NK-92 (cell line): Measurements from ENCODE around the gene ADIG.

Experiments used
- DNase-seq: peaks from one replicate; lab custom pipeline; 2025; ENCODE audit not compliant: unreplicated experiment; lab: John Stamatoyannopoulos, UW

Gene ADIG

GRCh38 chr20:38601216-38602184, 20.5 kb downstream of the ADIG start, which contains the start of gene ARHGAP40:
Gene ARHGAP40, plus strand, starts transcription at chr20:38601809.
- no peak for DNase-seq

GRCh38 chr20:38602185-38602581, 21.2 kb downstream of the ADIG start:
- no peak for DNase-seq

GRCh38 chr20:38603286-38603685, 22.3 kb downstream of the ADIG start:
- no peak for DNase-seq

GRCh38 chr20:38604873-38605303, 23.9 kb downstream of the ADIG start:
- DNase-seq = no peak

GRCh38 chr20:38607351-38607750, 26.4 kb downstream of the ADIG start:
- no peak for DNase-seq

GRCh38 chr20:38608188-38608587, 27.2 kb downstream of the ADIG start:
- DNase-seq = no peak

- no peak for DNase-seq
Observed at GRCh38 chr20:38609815-38610214, 28.8 kb downstream of the ADIG start.

GRCh38 chr20:38610521-38610920, 29.5 kb downstream of the ADIG start:
- no peak for DNase-seq

- DNase-seq = no peak
Observed at GRCh38 chr20:38612751-38613515, 31.9 kb downstream of the ADIG start.

- no peak for DNase-seq
Observed at GRCh38 chr20:38615283-38615682, 34.3 kb downstream of the ADIG start.

GRCh38 chr20:38616457-38616856, 35.5 kb downstream of the ADIG start:
- DNase-seq = no peak

- DNase-seq = no peak
Observed at GRCh38 chr20:38617011-38617829, 36.2 kb downstream of the ADIG start.

- DNase-seq = no peak
Observed at GRCh38 chr20:38617830-38618196, 36.8 kb downstream of the ADIG start.

GRCh38 chr20:38620441-38620840, 39.4 kb downstream of the ADIG start:
- DNase-seq = no peak

GRCh38 chr20:38623061-38623460, 42.1 kb downstream of the ADIG start:
- DNase-seq = no peak

- DNase-seq = no peak
Observed at GRCh38 chr20:38624084-38624483, 43.1 kb downstream of the ADIG start.

GRCh38 chr20:38625896-38626295, 44.9 kb downstream of the ADIG start:
- DNase-seq = no peak

- no peak for DNase-seq
Observed at GRCh38 chr20:38626921-38627659, 46.1 kb downstream of the ADIG start.

- no peak for DNase-seq
Observed at GRCh38 chr20:38628580-38629470, 47.8 kb downstream of the ADIG start.
